Heart left ventricle (tissue), 16 donors: ENCODE measurements around the gene VDAC2. TPM values are rescaled to one million over a fixed set of nuclear protein-coding genes. Genes with fewer than 3 reads are reported as not detected.

Source experiments
- ATAC-seq, 4 donors: fragments of 200-7000 bp; cut with Tn5 transposase; one replicate each; pipeline ENCODE4 v1.9.1; 2020 to 2022; ENCODE audit warnings: moderate library complexity in 4 of 4, mild to moderate bottlenecking in 3 of 4, moderate number of reproducible peaks in 1 of 4
- DNase-seq, 5 donors: peaks; one replicate each; pipeline ENCODE4 v3.0.0-alpha.2; 2020
- H3K27ac ChIP-seq, 12 donors: fragments of 200-600 bp; sonication (generic) in 4 of 12; one replicate each; pipeline versions ENCODE4 v1.5.0 to v1.8.0; 2016 to 2022; ENCODE audit warnings: mild to moderate bottlenecking in 2 of 12
- H3K27me3 ChIP-seq, 9 donors: fragments of 200-600 bp; sonication (generic) in 2 of 9; one replicate each; pipeline versions ENCODE4 v1.5.1 to v1.8.0; 2016 to 2022; ENCODE audit warnings: mild to moderate bottlenecking in 3 of 9
- H3K36me3 ChIP-seq, 9 donors: fragments of 200-600 bp; sonication (generic) in 2 of 9; one replicate each; pipeline versions ENCODE4 v1.5.0 to v1.8.0; 2018 to 2022; ENCODE audit warnings: mild to moderate bottlenecking in 2 of 9
- H3K4me1 ChIP-seq, 12 donors: fragments of 200-600 bp; sonication (generic) in 4 of 12; one replicate each; pipeline versions ENCODE4 v1.5.0 to v1.8.0; 2016 to 2022; ENCODE audit warnings: mild to moderate bottlenecking in 3 of 12
- H3K4me3 ChIP-seq, 12 donors: fragments of 200-600 bp; sonication (generic) in 4 of 12; one replicate each; pipeline versions ENCODE4 v1.5.0 to v1.8.0; 2017 to 2022; ENCODE audit warnings: mild to moderate bottlenecking in 9 of 12, moderate library complexity in 4 of 12
- H3K9me3 ChIP-seq, 12 donors: fragments of 200-600 bp; sonication (generic) in 4 of 12; one replicate each; pipeline versions ENCODE4 v1.5.0 to v1.8.0; 2016 to 2022; ENCODE audit warnings: mild to moderate bottlenecking in 1 of 12
- CTCF ChIP-seq, 12 donors: fragments of 200-600 bp; sonication (generic) in 4 of 12; IDR thresholded peaks; one replicate each; pipeline versions ENCODE4 v1.5.0 to v1.8.0; 2018 to 2022; ENCODE audit warnings: antibody characterized with exemption in 12 of 12, mild to moderate bottlenecking in 5 of 12
- POLR2A ChIP-seq, 2 donors: fragments of 450-650 bp; IDR thresholded peaks; one replicate each; pipeline ENCODE4 v1.6.1; 2017; ENCODE audit warnings: antibody characterized with exemption in 2 of 2, mild to moderate bottlenecking in 2 of 2, moderate library complexity in 2 of 2
- WGBS, 4 donors: extraction: QIAGEN DNeasy Blood & Tissue Kit in 2 of 4; methylation state at CpG; one replicate each; pipeline versions ENCODE4 v1.1.5 to v1.1.7; 2013 to 2018; 5-methylcytosine and 5-hydroxymethylcytosine counted together
- intact Hi-C, 10 donors: fragments of 100-400 bp; cut with DNase I; formaldehyde crosslinking; loops; one replicate each; pipeline versions ENCODE4 v1.11.1 to v1.14.2; 2022
- polyA plus RNA-seq, 2 donors: library from polyadenylated mRNA; stranded (reverse); fragments of 200-250 nt; gene quantifications; one replicate each; pipeline ENCODE4 v1.2.3, GENCODE V29; 2013
- total RNA-seq, 9 donors: library from RNA; depleted of rRNA in 2 of 9; stranded (reverse); fragments of >200 nt in 2 of 9; fragmentation: NEBNext Ultra II Directional in 3 of 9; extraction: Animal tissue kit (Norgen Biotek cat#: 25700) in 3 of 9; gene quantifications; one replicate each; pipeline versions ENCODE4 v1.1.0 to v1.2.4, GENCODE V29; 2016 to 2023
- donor health status: ischemic (EF 13 %, LVEDD 7.1; RV severe dilation, severe dysfunction).
- donor health status: healthy with polysubstance abuse.
- donor health status: DM: no; HTN: yes; CAD: no.
- donor health status: DM: no; HTN: no; CAD: no.
- donor health status: ischemic (EF 25% LVEDD 6.9; RV normal size, moderate dysfunction).
- donor health status: ischemic (EF 25% LVEDD 5.7; RV mildly dilated, moderate dysfunction).
- donor health status: healthy.
- donor health status: DM: yes; HTN: yes; CAD: no.
- donor health status: ischemic (EF 35%, LVEDD 5.7; RV mildly dilated, moderate dysfunction).
- donor health status: nonischemic (EF 11% LVEDD 7.7; RV severe dilation, severe dysfunction).
- donor health status: DM: yes; HTN: yes; CAD: no.
- donor health status: PGD.
- donor health status: ischemic (EF 29% LVEDD 5.4; RV normal size, mild dysfunction).
- donor health status: nonischemic (EF 23%, LVEDD 6.1; RV moderate dilation, normal function).

VDAC2 gene
- total and polyA plus RNA-seq, 11 donors, result 334 to 554 (median 472) TPM

DNA sequence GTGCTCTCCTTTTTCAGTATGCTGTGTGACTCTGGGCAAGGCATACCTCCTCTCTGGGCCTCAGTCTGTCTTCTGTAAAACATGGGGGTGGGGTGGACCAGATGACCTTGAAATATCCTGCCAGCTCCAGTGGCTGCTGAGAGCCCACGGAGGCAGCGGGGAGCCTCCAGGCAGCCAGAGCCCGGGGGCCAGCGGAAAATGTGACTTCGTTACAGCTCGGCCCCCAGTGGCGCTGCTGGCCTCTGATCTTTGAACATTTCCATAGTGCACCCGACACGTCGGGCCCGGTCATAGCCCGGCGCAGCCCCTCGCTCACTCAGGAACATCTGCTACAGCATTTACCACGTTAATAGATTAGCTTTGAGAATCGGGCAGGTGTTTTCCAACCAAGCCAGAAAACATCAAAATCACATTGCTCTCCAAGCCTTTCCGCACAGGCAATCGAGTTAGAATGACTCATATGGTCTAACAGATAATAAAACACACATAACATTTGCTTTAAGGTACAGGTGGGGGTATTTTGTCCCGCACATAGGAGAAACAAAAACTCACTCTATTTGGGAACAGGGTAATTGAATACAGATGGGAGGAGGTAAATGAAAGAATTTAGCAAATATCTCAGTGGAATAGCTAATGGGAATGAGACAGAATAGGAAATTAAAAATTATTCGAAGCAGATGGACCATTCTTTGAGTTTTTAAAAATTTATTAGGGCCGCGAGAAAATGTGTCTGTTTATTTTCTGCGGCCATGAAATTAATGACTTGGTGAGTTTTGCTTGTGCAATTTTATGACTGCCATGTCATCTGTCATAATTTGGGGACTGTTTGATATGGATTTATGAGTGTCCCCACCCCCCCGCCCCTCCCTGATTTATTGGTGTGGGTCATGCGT lies 51.5 kb downstream of the VDAC2 start:
- peaks cover 0 to 6% (median 0%) of the 10 kb centered on the region in 12 donors for H3K9me3 ChIP-seq
- H3K4me3 ChIP-seq, result no peak overlapping the region
- TF ChIP-seq POLR2A (IDR thresholded peaks at IDR 0.05) (no peak), CTCF (IDR thresholded peaks at IDR 0.05) (no peak)
- no peaks in the 10 kb centered on the region for H3K36me3 ChIP-seq
- 68 to 78% (median 74%) methylated on average over 25 of the region's 25 CpGs for WGBS, 4 donors
- intact Hi-C loops, result no loop called here
- H3K4me1 ChIP-seq, result no peaks in the 10 kb centered on the region
- H3K27ac ChIP-seq, result no peak overlapping the region
- DNase-seq (no peak), ATAC-seq (no peak)
- H3K27me3 ChIP-seq, result no peaks in the 10 kb centered on the region

DNA sequence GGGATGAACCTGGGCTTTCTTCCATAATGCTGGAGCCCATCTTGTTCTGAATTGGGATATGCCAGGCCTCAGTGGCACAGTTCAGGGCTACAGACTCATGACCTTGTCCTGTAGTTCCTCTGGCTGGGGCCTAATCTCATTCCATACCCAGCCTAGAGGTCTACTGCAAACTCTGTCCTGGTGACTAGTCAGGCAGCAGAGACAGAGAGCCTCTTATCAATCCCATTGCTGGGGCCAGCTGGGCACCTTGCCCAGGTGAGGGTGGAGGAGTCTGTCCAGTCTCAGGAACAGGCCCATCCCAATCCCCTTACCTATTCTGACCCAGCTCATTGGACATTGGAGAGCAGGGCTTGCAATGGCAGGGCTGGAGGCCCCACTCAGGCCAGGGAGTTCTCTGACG lies 53.2 kb downstream of the VDAC2 start:
- DNase-seq (no peak), ATAC-seq (peak; percentile 9 to 63 (median 44))
- H3K4me1 ChIP-seq, result no peaks in the 10 kb centered on the region
- no peak overlapping the region for H3K4me3 ChIP-seq
- 83 to 98% (median 92%) methylated on average over 1 of the region's 1 CpG for WGBS, 4 donors
- H3K27ac ChIP-seq, result no peak overlapping the region
- intact Hi-C loops, result no loop called here
- no peak for TF ChIP-seq CTCF (IDR thresholded peaks at IDR 0.05)
- TF ChIP-seq POLR2A (IDR thresholded peaks at IDR 0.05), result no peak
- H3K9me3 ChIP-seq, result peaks cover 0 to 6% (median 0%) of the 10 kb centered on the region in 12 donors
- no peaks in the 10 kb centered on the region for H3K36me3 ChIP-seq
- H3K27me3 ChIP-seq, result no peaks in the 10 kb centered on the region

DNA sequence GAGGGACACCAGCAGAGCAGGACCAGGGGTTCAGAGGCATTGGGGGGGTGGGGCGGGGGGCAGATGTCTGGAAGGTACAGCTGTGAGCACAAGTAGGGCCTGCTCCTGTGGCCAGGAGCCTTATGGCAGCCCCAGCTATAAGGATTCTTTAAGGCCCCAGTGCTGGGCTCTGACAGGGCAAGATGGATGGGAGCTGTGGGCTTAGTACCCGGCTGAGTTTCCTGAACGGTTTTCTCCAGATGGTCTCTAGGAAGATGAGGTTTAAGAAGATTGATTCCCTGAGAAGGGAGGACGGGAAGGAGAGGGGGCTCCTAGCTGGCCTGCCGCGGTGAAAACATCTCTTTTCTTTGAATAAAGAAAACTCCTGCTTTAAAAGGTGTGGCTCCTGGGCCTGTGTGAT lies 55.3 kb downstream of the VDAC2 start:
- no peak for DNase-seq
- WGBS, 4 donors, result 66 to 75% (median 69%) methylated on average over 5 to 6 of the region's 6 CpGs
- Histone ChIP-seq H3K27ac (no peak overlapping the region), H3K4me1 (no peaks in the 10 kb centered on the region), H3K27me3 (no peaks in the 10 kb centered on the region), H3K36me3 (no peaks in the 10 kb centered on the region), H3K9me3 (peaks cover 0 to 9% (median 0%) of the 10 kb centered on the region in 12 donors), H3K4me3 (no peak overlapping the region)
- TF ChIP-seq POLR2A (IDR thresholded peaks at IDR 0.05), result no peak
- TF ChIP-seq CTCF (IDR thresholded peaks at IDR 0.05), result no peak
- intact Hi-C loops, result no loop called here
- no peak for ATAC-seq

- DNase-seq (no peak), ATAC-seq (no peak)
- TF ChIP-seq CTCF (IDR thresholded peaks at IDR 0.05) (no peak), POLR2A (IDR thresholded peaks at IDR 0.05) (no peak)
- Histone ChIP-seq H3K27ac (no peak overlapping the region), H3K9me3 (peaks cover 0 to 5% (median 0%) of the 10 kb centered on the region in 12 donors), H3K36me3 (no peaks in the 10 kb centered on the region), H3K4me3 (no peak overlapping the region), H3K4me1 (no peaks in the 10 kb centered on the region), H3K27me3 (no peaks in the 10 kb centered on the region)
- intact Hi-C loops, result no loop called here
- WGBS, 4 donors, result 85 to 93% (median 88%) methylated on average over 5 of the region's 5 CpGs
These were observed 56.3 kb downstream of the VDAC2 start for GRCh38 chr10:75266945-75267344.
